H1 (cell line): Measurements from ENCODE around the gene FOXO6. TPM values are rescaled to one million over a fixed set of nuclear protein-coding genes. Genes with fewer than 3 reads are reported as not detected.

Source experiments
- CTCF ChIA-PET: fragments of 300-600 bp; sonication (Branson Sonifier 250); formaldehyde crosslinking; loops from one replicate; lab custom pipeline; 2021; ENCODE audit not compliant: partially characterized antibody; lab: Charles Lee
- POLR2A ChIA-PET: fragments of 300-600 bp; sonication (Branson Sonifier 250); formaldehyde crosslinking; loops from one replicate; lab custom pipeline; 2021; ENCODE audit warnings: inconsistent platforms; ENCODE audit not compliant: partially characterized antibody; lab: Charles Lee
- DNase-seq, 2 experiments: peaks; one replicate each; pipeline versions ENCODE4 v3.0.0 to v3.0.0-alpha.2; 2010 to 2022; ENCODE audit warnings: low spot score in 2 of 2, low read depth in 1 of 2, mixed read lengths in 1 of 2
- FAIRE-seq: peaks from 2 replicates; lab custom pipeline; 2011; peaks lifted over from hg19 to GRCh38; lab: Jason Lieb, UNC
- H2AFZ ChIP-seq: 2 replicates; pipeline ENCODE4 v1.8.1; 2012; ENCODE audit warnings: low read length, inconsistent platforms
- H2AK5ac ChIP-seq: 2 replicates; pipeline ENCODE4 v1.6.1; 2013; ENCODE audit warnings: low read depth, low read length
- H2BK120ac ChIP-seq: replicated peaks from 2 replicates; pipeline ENCODE3; 2013; ENCODE audit warnings: low read depth, low read length, inconsistent platforms
- H2BK12ac ChIP-seq: 2 replicates; pipeline ENCODE4 v1.6.1; 2013; ENCODE audit warnings: low read depth, low read length
- H2BK15ac ChIP-seq: 2 replicates; pipeline ENCODE4 v1.6.1; 2013; ENCODE audit warnings: low read length
- H2BK20ac ChIP-seq: 2 replicates; pipeline ENCODE4 v1.6.1; 2013; ENCODE audit warnings: low read length
- H2BK5ac ChIP-seq: 2 replicates; pipeline ENCODE4 v1.6.1; 2013; ENCODE audit warnings: low read depth, low read length
- H3K14ac ChIP-seq: 2 replicates; pipeline ENCODE4 v1.6.1; 2013; ENCODE audit warnings: inconsistent platforms; ENCODE audit not compliant: insufficient read length
- H3K18ac ChIP-seq: 2 replicates; pipeline ENCODE4 v1.6.1; 2013; ENCODE audit warnings: low read length; ENCODE audit errors: extremely low read depth
- H3K23ac ChIP-seq: 2 replicates; pipeline ENCODE4 v1.6.1; 2013; ENCODE audit warnings: inconsistent platforms; ENCODE audit not compliant: insufficient read length
- H3K23me2 ChIP-seq: 2 replicates; pipeline ENCODE4 v1.6.1; 2013; ENCODE audit warnings: low read depth, low read length
- H3K27ac ChIP-seq: 2 replicates; pipeline ENCODE4 v1.6.1; 2011; ENCODE audit warnings: low read depth, low read length, inconsistent platforms
- H3K27me3 ChIP-seq, 4 experiments: replicated peaks in 1 of 4; 1 replicate in 1 of 4; 2 replicates in 3 of 4; pipeline versions ENCODE4 v1.6.1 to v1.8.1; 2011 to 2013; ENCODE audit warnings: low read length in 3 of 4, mild to moderate bottlenecking in 3 of 4, inconsistent platforms in 2 of 4, mixed read lengths in 2 of 4, moderate library complexity in 1 of 4; ENCODE audit not compliant: control insufficient read depth in 3 of 4, insufficient read depth in 3 of 4; ENCODE audit errors: extremely low read depth in 1 of 4
- H3K36me3 ChIP-seq, 4 experiments: 2 replicates each; pipeline versions ENCODE4 v1.6.1 to v1.8.1; 2011 to 2013; ENCODE audit warnings: mild to moderate bottlenecking in 4 of 4, low read length in 3 of 4, moderate library complexity in 2 of 4, control low read depth in 1 of 4, inconsistent platforms in 1 of 4; ENCODE audit not compliant: insufficient read depth in 4 of 4, control insufficient read depth in 2 of 4
- H3K4ac ChIP-seq: replicated peaks from 2 replicates; pipeline ENCODE3; 2013; ENCODE audit warnings: low read length, low read depth, mixed read lengths, inconsistent platforms; ENCODE audit not compliant: insufficient read length
- H3K4me1 ChIP-seq, 4 experiments: replicated peaks in 1 of 4; 1 replicate in 1 of 4; 2 replicates in 3 of 4; pipeline versions ENCODE4 v1.6.1 to v1.8.1; 2011 to 2013; ENCODE audit warnings: low read length in 3 of 4, inconsistent platforms in 2 of 4, mixed read lengths in 1 of 4; ENCODE audit not compliant: insufficient read depth in 4 of 4, control insufficient read depth in 3 of 4
- H3K4me2 ChIP-seq, 2 experiments: 2 replicates each; pipeline versions ENCODE4 v1.6.1 to v1.8.1; 2011 to 2013; ENCODE audit warnings: low read depth in 2 of 2, low read length in 2 of 2, control low read depth in 1 of 2, inconsistent platforms in 1 of 2, mild to moderate bottlenecking in 1 of 2; ENCODE audit not compliant: insufficient read depth in 1 of 2
- H3K4me3 ChIP-seq, 4 experiments: fragments of 200-600, 300-600 bp in 1 of 4; sonication (generic), shearing (Covaris generic), sonication (Bioruptor Twin) in 1 of 4; 2 replicates each; pipeline versions ENCODE4 v1.5.1 to v1.8.1; 2011 to 2016; ENCODE audit warnings: low read length in 4 of 4, low read depth in 3 of 4, control low read depth in 2 of 4, inconsistent platforms in 2 of 4, mild to moderate bottlenecking in 2 of 4, mixed read lengths in 1 of 4, moderate library complexity in 1 of 4; ENCODE audit not compliant: insufficient read depth in 2 of 4; ENCODE audit errors: extremely low read depth in 1 of 4
- H3K56ac ChIP-seq: replicated peaks from 2 replicates; pipeline ENCODE3; 2013; ENCODE audit warnings: low read depth, mild to moderate bottlenecking, mixed read lengths, low read length, inconsistent platforms; ENCODE audit not compliant: insufficient read length
- H3K79me1 ChIP-seq: 2 replicates; pipeline ENCODE4 v1.6.1; 2013; ENCODE audit warnings: low read depth, low read length, control low read depth
- H3K79me2 ChIP-seq, 2 experiments: 2 replicates each; pipeline versions ENCODE4 v1.6.1 to v1.8.1; 2012 to 2013; ENCODE audit warnings: low read length in 2 of 2, mild to moderate bottlenecking in 2 of 2, inconsistent platforms in 1 of 2; ENCODE audit not compliant: insufficient read depth in 2 of 2, control insufficient read depth in 1 of 2
- H3K9ac ChIP-seq, 4 experiments: replicated peaks in 1 of 4; 1 replicate in 1 of 4; 2 replicates in 3 of 4; pipeline versions ENCODE4 v1.6.1 to v1.8.1; 2011 to 2013; ENCODE audit warnings: low read depth in 3 of 4, low read length in 3 of 4, control low read depth in 2 of 4, mild to moderate bottlenecking in 2 of 4, moderate library complexity in 2 of 4, inconsistent platforms in 1 of 4; ENCODE audit errors: extremely low read depth in 1 of 4
- H3K9me3 ChIP-seq, 2 experiments: 2 replicates each; pipeline versions ENCODE4 v1.6.1 to v1.8.1; 2012 to 2013; ENCODE audit warnings: mild to moderate bottlenecking in 2 of 2, moderate library complexity in 2 of 2, control low read depth in 1 of 2, inconsistent platforms in 1 of 2, low read depth in 1 of 2, low read length in 1 of 2, mixed read lengths in 1 of 2; ENCODE audit not compliant: insufficient read depth in 2 of 2
- H4K20me1 ChIP-seq, 2 experiments: replicated peaks in 1 of 2; 2 replicates each; pipeline versions ENCODE3 to v1.8.1; 2011 to 2013; ENCODE audit warnings: inconsistent platforms in 2 of 2, low read length in 2 of 2, mild to moderate bottlenecking in 1 of 2; ENCODE audit not compliant: insufficient read depth in 2 of 2, control insufficient read depth in 1 of 2
- H4K5ac ChIP-seq: 2 replicates; pipeline ENCODE4 v1.6.1; 2013; ENCODE audit warnings: low read length, low read depth, mixed read lengths, inconsistent platforms; ENCODE audit not compliant: insufficient read length
- H4K8ac ChIP-seq: 2 replicates; pipeline ENCODE4 v1.8.0; 2013; ENCODE audit warnings: mild to moderate bottlenecking, moderate library complexity, low read length, inconsistent platforms; ENCODE audit not compliant: insufficient read depth; ENCODE audit errors: extremely low read depth
- H4K91ac ChIP-seq: replicated peaks from 2 replicates; pipeline ENCODE3; 2013; ENCODE audit warnings: low read length, mixed read lengths, inconsistent platforms; ENCODE audit not compliant: insufficient read length
- ASH2L ChIP-seq: fragments of 200-600, 300-600 bp; sonication (generic); IDR thresholded peaks from one replicate; pipeline ENCODE4 v1.7.1; 2017; ENCODE audit warnings: low read length
- EZH2 ChIP-seq: fragments of 200-600 bp; sonication (generic); IDR thresholded peaks from 2 replicates; pipeline ENCODE4 v1.7.1; 2012; ENCODE audit warnings: low read depth, mild to moderate bottlenecking, moderate library complexity, low read length, inconsistent platforms; ENCODE audit not compliant: severe bottlenecking
- MAFK ChIP-seq: IDR thresholded peaks from 2 replicates; pipeline ENCODE4 v1.6.1; 2012; ENCODE audit warnings: low read depth, mild to moderate bottlenecking, improper control_type of control experiment, low read length
- RNF2 ChIP-seq: fragments of 200-900, 300-1000 bp; sonication (generic); IDR thresholded peaks from 2 replicates; pipeline ENCODE4 v1.7.1; 2016; ENCODE audit warnings: borderline replicate concordance, low read depth, mild to moderate bottlenecking, antibody characterized with exemption, low read length; ENCODE audit not compliant: poor library complexity, severe bottlenecking; ENCODE audit errors: missing control alignments
- TAF7 ChIP-seq: optimal IDR thresholded peaks from 2 replicates; pipeline ENCODE3; 2011; ENCODE audit warnings: low read depth, mild to moderate bottlenecking, inconsistent platforms, low read length, moderate library complexity, borderline replicate concordance
- ZNF274 ChIP-seq: IDR thresholded peaks from 2 replicates; pipeline ENCODE4 v1.7.0; 2012; ENCODE audit warnings: low read length, borderline replicate concordance; ENCODE audit errors: extremely low read depth
- WGBS, 2 experiments: shearing (Covaris generic) in 1 of 2; methylation state at CpG; one replicate each; pipeline versions ENCODE4 v1.1.6 to v1.1.7; 2013 to 2015; ENCODE audit warnings: low lambda C conversion rate in 2 of 2, mixed read lengths in 2 of 2, inconsistent platforms in 1 of 2, low coverage in 1 of 2, missing lambda C conversion rate in 1 of 2; ENCODE audit not compliant: insufficient replicate concordance in 2 of 2, insufficient coverage in 1 of 2, insufficient read length in 1 of 2; ENCODE audit errors: extremely low coverage in 1 of 2, missing lambda C conversion rate in 1 of 2; 5-methylcytosine and 5-hydroxymethylcytosine counted together
- polyA plus RNA-seq, 7 experiments: library from polyadenylated mRNA; depleted of rRNA in 3 of 7; stranded (reverse) in 5 of 7; unstranded in 2 of 7; fragments of >200 nt in 5 of 7; fragments of 200-250 nt in 2 of 7; gene quantifications; 1 replicate in 5 of 7; 2 replicates in 1 of 7; 4 replicates in 1 of 7; pipeline versions ENCODE4 v1.2.1 to v1.2.3, GENCODE V29; 2011 to 2013; ENCODE audit warnings: missing spikeins in 2 of 7, mixed read lengths in 2 of 7
- total RNA-seq: library from RNA; stranded (reverse); fragmentation: NEBNext Ultra II Directional; extraction: Animal tissue kit (Norgen Biotek cat#: 25700); gene quantifications from 2 replicates; pipeline ENCODE4 v1.2.1, GENCODE V29; 2021
- TF ChIP-seq, protein P1 (sequence below): IDR thresholded peaks from 2 replicates; pipeline ENCODE4 v1.6.1; 2011; ENCODE audit warnings: low read depth, mild to moderate bottlenecking, low read length; ENCODE audit not compliant: insufficient read depth

Gene FOXO6
- total and polyA plus RNA-seq, 2 of the 8 experiments (the other 6 are each of a cell fraction or from before 2014, with no cell fraction given): 0.59 to 3.0 TPM

DNA sequence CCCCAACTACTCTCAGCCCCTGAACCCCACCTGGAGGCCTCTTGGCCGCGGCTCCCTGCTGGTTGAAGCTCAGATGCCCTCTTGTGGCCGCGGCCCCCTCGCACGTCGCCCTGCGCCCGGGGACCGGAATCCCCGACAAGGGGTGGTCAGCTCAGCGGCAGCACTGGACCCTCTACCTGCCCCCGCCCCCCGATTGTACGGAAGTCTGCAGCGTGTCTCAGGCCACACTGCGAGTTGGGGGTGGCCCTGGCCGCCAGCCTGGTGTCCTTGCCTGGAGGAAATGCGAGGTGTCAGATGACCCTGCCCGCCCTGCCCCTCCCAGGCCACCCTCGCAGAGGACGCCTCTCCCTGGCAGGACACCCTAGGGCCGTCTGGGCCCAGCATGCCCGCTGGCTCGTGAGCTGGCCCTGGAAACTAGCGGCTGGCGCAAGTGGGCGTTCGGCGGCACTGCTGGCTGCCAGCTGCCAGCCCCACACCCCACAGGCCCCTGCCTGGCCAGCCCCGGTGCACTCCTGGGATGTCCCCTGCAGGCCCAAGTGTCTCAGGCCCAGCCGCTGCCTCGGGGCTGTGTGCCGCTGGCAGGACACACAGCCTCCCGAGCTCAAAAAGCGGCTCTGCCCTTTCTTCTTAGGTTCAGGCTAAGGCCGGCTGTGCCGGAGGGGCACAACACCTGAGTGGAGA, 62.4 kb downstream of the FOXO6 start:
- H2BK20ac ChIP-seq: no peak overlapping the region
- H3K9me3 ChIP-seq: no peaks in the 10 kb centered on the region
- H3K4me1 ChIP-seq: peaks cover 0 to 7% (median 2%) of the 10 kb centered on the region in 4 experiments; a peak in 4 of 7 replicates
- no peaks in the 10 kb centered on the region; the same call in 1 of the 2 replicates for H3K79me1 ChIP-seq
- FAIRE-seq: no peak
- ChIA-PET POLR2A (interaction anchor here (0.9 to 1.4 kb wide), 6 partner anchors 37 to 68 kb away, joined by 3 to 5 read pairs (median 3); no protein-coding TSS in a partner anchor), CTCF (interaction anchor here (0.5 to 16.3 kb wide), 32 partner anchors 9 to 164 kb away, joined by 3 to 420 read pairs (median 4); no protein-coding TSS in a partner anchor)
- H4K8ac ChIP-seq: no peak overlapping the region; the same call in 1 of the 2 replicates
- H3K36me3 ChIP-seq: no peaks in the 10 kb centered on the region; a peak in 1 of 8 replicates
- no peak overlapping the region for H3K14ac ChIP-seq
- peaks cover 12% of the 10 kb centered on the region; the same call in 1 of the 2 replicates for H3K23me2 ChIP-seq
- DNase-seq: peak in 1 of 2 experiments; percentile 79
- no peak overlapping the region for H3K4me3 ChIP-seq
- H4K20me1 ChIP-seq: peaks cover 0 to 14% of the 10 kb centered on the region in 2 experiments
- H2AFZ ChIP-seq: no peak overlapping the region
- H4K91ac ChIP-seq: no peak overlapping the region
- no peak overlapping the region for H3K56ac ChIP-seq
- H3K27ac ChIP-seq: no peak overlapping the region
- no peak overlapping the region for H4K5ac ChIP-seq
- H2BK12ac ChIP-seq: 0 out of 2 replicates have a peak overlapping the region, but pooled peaks have one; percentile 10
- H3K9ac ChIP-seq: no peak overlapping the region
- H2AK5ac ChIP-seq: no peak overlapping the region
- no peak overlapping the region for H3K4ac ChIP-seq
- H3K79me2 ChIP-seq: peaks cover 0 to 3% of the 10 kb centered on the region in 2 experiments; a peak in 1 of 4 replicates
- no peak overlapping the region for H3K18ac ChIP-seq
- no peak overlapping the region for H2BK120ac ChIP-seq
- WGBS, 2 experiments: 69% methylated on average over 23 of the region's 38 CpGs; no CpG with 5 or more reads in 1 of the 2 experiments
- no peaks in the 10 kb centered on the region for H3K27me3 ChIP-seq
- H2BK5ac ChIP-seq: no peak overlapping the region
- H3K4me2 ChIP-seq: 0 out of 4 replicates have a peak overlapping the region, but pooled peaks of 1 of the 2 experiments have one; percentile 1
- no peak overlapping the region for H3K23ac ChIP-seq
- no peak overlapping the region for H2BK15ac ChIP-seq
- TF ChIP-seq ZNF274 (no peak), ASH2L (no peak), TAF7 (no peak), EZH2 (no peak), RNF2 (no peak), MAFK (no peak)
- TF ChIP-seq, protein P1, sequence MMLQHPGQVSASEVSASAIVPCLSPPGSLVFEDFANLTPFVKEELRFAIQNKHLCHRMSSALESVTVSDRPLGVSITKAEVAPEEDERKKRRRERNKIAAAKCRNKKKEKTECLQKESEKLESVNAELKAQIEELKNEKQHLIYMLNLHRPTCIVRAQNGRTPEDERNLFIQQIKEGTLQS: no peak
